Smooth muscle cell (in vitro differentiated cells): ENCODE measurements around the gene CYFIP2. TPM values are rescaled to one million over a fixed set of nuclear protein-coding genes. Genes with fewer than 3 reads are reported as not detected.

Experiments
- DNase-seq: peaks from one replicate; lab custom pipeline; 2025; ENCODE audit not compliant: unreplicated experiment; lab: John Stamatoyannopoulos, UW
- H2AFZ ChIP-seq: fragments of 200-600 bp; sonication (generic); 2 replicates; pipeline ENCODE4 v1.6.0; 2016; ENCODE audit warnings: antibody characterized with exemption, low read depth, mild to moderate bottlenecking
- H3F3A ChIP-seq: fragments of 200-600 bp; sonication (generic); 2 replicates; pipeline ENCODE4 v1.6.0; 2017; ENCODE audit warnings: antibody characterized with exemption, low read depth
- H3K27ac ChIP-seq: fragments of 200-600 bp; sonication (generic); 2 replicates; pipeline ENCODE4 v1.5.1; 2016; ENCODE audit warnings: low read depth, mild to moderate bottlenecking
- H3K27me3 ChIP-seq: fragments of 200-600 bp; sonication (generic); 2 replicates; pipeline ENCODE4 v1.6.1; 2016; ENCODE audit warnings: low read depth, mild to moderate bottlenecking
- H3K36me3 ChIP-seq: fragments of 200-600 bp; sonication (generic); 2 replicates; pipeline ENCODE4 v1.5.1; 2016; ENCODE audit warnings: low read depth
- H3K4me1 ChIP-seq: fragments of 200-600 bp; sonication (generic); 2 replicates; pipeline ENCODE4 v1.5.1; 2016; ENCODE audit warnings: low read depth
- H3K4me2 ChIP-seq: fragments of 200-600 bp; sonication (generic); 2 replicates; pipeline ENCODE4 v1.6.0; 2016; ENCODE audit warnings: mild to moderate bottlenecking
- H3K4me3 ChIP-seq: fragments of 200-600 bp; sonication (generic); 2 replicates; pipeline ENCODE4 v1.5.1; 2016; ENCODE audit warnings: mild to moderate bottlenecking
- H3K79me2 ChIP-seq: fragments of 200-600 bp; sonication (generic); 2 replicates; pipeline ENCODE4 v1.6.0; 2016; ENCODE audit warnings: low read depth, mild to moderate bottlenecking
- H3K9ac ChIP-seq: fragments of 200-600 bp; sonication (generic); 2 replicates; pipeline ENCODE4 v1.6.0; 2016; ENCODE audit warnings: low read depth
- H3K9me3 ChIP-seq: fragments of 200-600 bp; sonication (generic); replicated peaks from 2 replicates; pipeline ENCODE4 v1.5.1; 2016; ENCODE audit warnings: low read depth
- H4K20me1 ChIP-seq: fragments of 200-600 bp; sonication (generic); 2 replicates; pipeline ENCODE4 v1.6.0; 2016; ENCODE audit warnings: low read depth
- WGBS: methylation state at CpG from one replicate; pipeline ENCODE4 v1.1.7; 2016; ENCODE audit warnings: low lambda C conversion rate; 5-methylcytosine and 5-hydroxymethylcytosine counted together
- polyA plus RNA-seq: library from polyadenylated mRNA; unstranded; fragments of >200 nt; fragmentation: Nextera tagmentation; extraction: Ambion mirVana; gene quantifications from 2 replicates; pipeline ENCODE4 v1.2.1, GENCODE V29; 2016
- total RNA-seq: library from RNA; depleted of rRNA; stranded (reverse); fragments of >200 nt; gene quantifications from 2 replicates; pipeline ENCODE4 v1.2.3, GENCODE V29; 2014
- TF ChIP-seq, protein P1 (sequence below): fragments of 200-600 bp; sonication (generic); IDR thresholded peaks from 2 replicates; pipeline ENCODE4 v1.5.1; 2017; ENCODE audit warnings: borderline replicate concordance, mild to moderate bottlenecking, antibody characterized with exemption; ENCODE audit not compliant: insufficient read depth, poor library complexity, severe bottlenecking

The CYFIP2 gene
- total and polyA plus RNA-seq, 2 experiments from 2014 or later: 11.4 to 17.8 TPM

DNA sequence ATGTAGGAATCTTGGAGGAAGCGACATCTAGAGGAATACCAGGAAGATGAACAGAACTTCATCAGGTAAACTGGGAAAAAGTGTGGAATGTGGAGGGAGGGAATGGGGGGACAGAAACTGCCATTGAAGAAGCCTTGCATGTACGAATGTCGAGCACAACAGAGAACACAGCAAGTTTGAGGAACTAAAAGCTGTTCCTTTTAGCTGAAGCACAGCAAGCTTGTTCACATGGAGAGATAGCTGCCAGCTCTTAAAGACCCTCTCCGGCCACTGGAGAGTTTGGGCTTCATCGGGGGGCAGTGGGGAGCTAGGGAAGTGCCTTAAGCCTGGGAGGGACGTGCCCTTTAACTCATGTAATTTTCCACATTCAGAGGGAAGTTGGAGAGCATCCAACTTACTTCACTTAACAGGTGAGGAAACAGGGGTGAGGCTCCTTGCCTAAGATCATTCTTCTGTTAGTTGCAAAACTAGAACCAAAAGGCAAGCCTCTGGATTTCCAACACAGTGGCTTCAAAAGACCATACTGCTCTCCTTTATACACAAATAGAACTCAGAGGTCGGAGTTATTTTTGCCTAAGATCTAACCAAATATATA lies 2.3 kb upstream of the CYFIP2 start:
- peaks cover 11% of the 10 kb centered on the region for H3K4me1 ChIP-seq
- no peaks in the 10 kb centered on the region for H4K20me1 ChIP-seq
- no peak overlapping the region for H3K9ac ChIP-seq
- no peak overlapping the region for H3K27ac ChIP-seq
- H3K36me3 ChIP-seq: no peaks in the 10 kb centered on the region
- TF ChIP-seq, protein P1, sequence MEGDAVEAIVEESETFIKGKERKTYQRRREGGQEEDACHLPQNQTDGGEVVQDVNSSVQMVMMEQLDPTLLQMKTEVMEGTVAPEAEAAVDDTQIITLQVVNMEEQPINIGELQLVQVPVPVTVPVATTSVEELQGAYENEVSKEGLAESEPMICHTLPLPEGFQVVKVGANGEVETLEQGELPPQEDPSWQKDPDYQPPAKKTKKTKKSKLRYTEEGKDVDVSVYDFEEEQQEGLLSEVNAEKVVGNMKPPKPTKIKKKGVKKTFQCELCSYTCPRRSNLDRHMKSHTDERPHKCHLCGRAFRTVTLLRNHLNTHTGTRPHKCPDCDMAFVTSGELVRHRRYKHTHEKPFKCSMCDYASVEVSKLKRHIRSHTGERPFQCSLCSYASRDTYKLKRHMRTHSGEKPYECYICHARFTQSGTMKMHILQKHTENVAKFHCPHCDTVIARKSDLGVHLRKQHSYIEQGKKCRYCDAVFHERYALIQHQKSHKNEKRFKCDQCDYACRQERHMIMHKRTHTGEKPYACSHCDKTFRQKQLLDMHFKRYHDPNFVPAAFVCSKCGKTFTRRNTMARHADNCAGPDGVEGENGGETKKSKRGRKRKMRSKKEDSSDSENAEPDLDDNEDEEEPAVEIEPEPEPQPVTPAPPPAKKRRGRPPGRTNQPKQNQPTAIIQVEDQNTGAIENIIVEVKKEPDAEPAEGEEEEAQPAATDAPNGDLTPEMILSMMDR: no peak
- no peak overlapping the region for H3K4me3 ChIP-seq
- no peak for DNase-seq
- H3K27me3 ChIP-seq: peaks cover 44% of the 10 kb centered on the region
- H3K4me2 ChIP-seq: no peak overlapping the region
- no peaks in the 10 kb centered on the region for H3F3A ChIP-seq
- WGBS: 82% methylated on average over 7 of the region's 7 CpGs
- no peaks in the 10 kb centered on the region for H3K79me2 ChIP-seq
- no peak overlapping the region for H2AFZ ChIP-seq
- no peaks in the 10 kb centered on the region for H3K9me3 ChIP-seq

DNA sequence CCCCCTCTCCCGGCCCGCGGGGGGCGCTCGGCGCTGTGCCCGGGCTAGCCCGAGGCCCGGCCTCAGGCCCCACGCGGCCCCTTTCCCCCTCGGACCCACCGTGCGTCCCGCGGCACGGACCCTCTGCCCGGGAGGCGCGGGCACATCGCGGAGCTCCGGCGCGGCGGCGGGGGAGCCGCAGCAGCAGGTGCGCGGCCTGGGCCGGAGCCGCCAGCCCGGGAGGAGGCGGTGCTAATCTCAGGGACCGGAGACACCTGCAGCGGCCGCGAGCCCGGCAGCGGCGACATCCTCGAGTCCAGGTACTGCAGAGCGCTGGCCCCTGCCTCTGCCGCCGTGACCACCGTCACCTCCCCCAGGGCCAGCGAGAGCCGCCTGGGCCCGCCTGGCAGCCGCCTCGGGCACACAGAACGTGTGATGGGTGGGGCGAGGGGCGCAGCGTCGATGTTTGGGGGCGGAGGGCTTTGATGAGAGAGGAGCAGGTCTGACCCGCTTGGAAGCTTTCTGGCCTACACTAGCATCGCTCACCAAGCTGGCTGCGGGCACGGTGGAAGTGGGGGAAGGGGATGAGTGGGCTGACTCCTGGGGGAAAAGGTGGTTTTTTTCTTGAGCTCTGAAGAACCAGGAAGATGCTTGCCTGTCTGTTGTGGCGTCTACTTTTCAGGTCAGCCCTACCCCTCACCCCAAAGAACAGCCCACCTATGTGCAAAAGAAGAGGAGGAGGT lies 524 bp downstream of the CYFIP2 start:
- TF ChIP-seq, protein P1: peak; percentile 13
- Histone ChIP-seq H3F3A (no peaks in the 10 kb centered on the region), H3K4me1 (peaks cover 17% of the 10 kb centered on the region), H3K27ac (no peak overlapping the region), H3K9me3 (no peaks in the 10 kb centered on the region), H2AFZ (peak overlapping the region; percentile 75), H3K4me3 (peak overlapping the region; percentile 85), H3K4me2 (peak overlapping the region; percentile 95), H4K20me1 (no peaks in the 10 kb centered on the region), H3K79me2 (no peaks in the 10 kb centered on the region), H3K9ac (no peak overlapping the region), H3K27me3 (peaks cover 39% of the 10 kb centered on the region), H3K36me3 (no peaks in the 10 kb centered on the region)
- WGBS: 5% methylated on average over 36 of the region's 62 CpGs
- no peak for DNase-seq

DNA sequence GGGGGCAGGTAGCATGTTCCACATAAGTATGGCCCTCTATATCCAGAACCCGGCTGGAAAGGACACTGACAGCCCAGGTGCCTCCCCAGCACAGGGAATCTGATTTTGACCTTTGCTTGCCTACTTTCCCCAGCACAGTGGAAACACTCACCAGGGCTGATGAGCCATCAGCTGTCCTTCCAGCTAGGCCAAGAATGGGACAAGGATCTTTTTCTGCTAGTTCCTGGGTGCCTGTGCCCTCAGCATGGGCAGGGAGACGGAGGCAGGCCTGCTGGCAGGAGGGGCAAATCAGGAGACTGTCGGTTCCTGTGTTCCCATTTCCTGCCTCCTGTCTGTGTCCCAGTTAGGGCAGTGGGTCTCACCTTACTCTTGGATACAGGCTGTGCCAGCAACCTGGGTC lies 1.1 kb downstream of the CYFIP2 start:
- no peak for DNase-seq
- peaks cover 17% of the 10 kb centered on the region for H3K4me1 ChIP-seq
- no peak overlapping the region for H3K27ac ChIP-seq
- H3K9ac ChIP-seq: no peak overlapping the region
- H4K20me1 ChIP-seq: no peaks in the 10 kb centered on the region
- H3K4me2 ChIP-seq: peak overlapping the region; percentile 95
- H2AFZ ChIP-seq: no peak overlapping the region
- H3K79me2 ChIP-seq: no peaks in the 10 kb centered on the region
- no peaks in the 10 kb centered on the region for H3K9me3 ChIP-seq
- TF ChIP-seq, protein P1: no peak
- H3K27me3 ChIP-seq: peaks cover 35% of the 10 kb centered on the region
- no peaks in the 10 kb centered on the region for H3F3A ChIP-seq
- H3K36me3 ChIP-seq: no peaks in the 10 kb centered on the region
- H3K4me3 ChIP-seq: peak overlapping the region; percentile 85
- 82% methylated on average over 3 of the region's 3 CpGs for WGBS
